IPS-11a (cell line): ENCODE results near the gene DFFA.

Experiments used
- H3K4me3 ChIP-seq: one replicate; pipeline ENCODE4 v1.5.1; 2013; ENCODE audit warnings: low read depth, low read length, control low read depth

DFFA gene

GRCh38 chr1:10472220-10473144 is at the start of gene DFFA:
Gene DFFA (minus strand): TSS chr1:10472529. CDS start chr1:10472458, 71 bp downstream.
- H3K4me3 ChIP-seq, result peak within 1 kb of the TSS; percentile 51

GRCh38 chr1:10521537-10522157 is 49.3 kb upstream of the DFFA start:
- no peak overlapping the region for H3K4me3 ChIP-seq

GRCh38 chr1:10520952-10521351 is 48.6 kb upstream of the DFFA start:
- H3K4me3 ChIP-seq, result no peak overlapping the region

- H3K4me3 ChIP-seq, result no peak overlapping the region
Observed at GRCh38 chr1:10520497-10520896, 48.2 kb upstream of the DFFA start.

GRCh38 chr1:10519016-10519417 is 46.7 kb upstream of the DFFA start:
- H3K4me3 ChIP-seq, result no peak overlapping the region

- no peak overlapping the region for H3K4me3 ChIP-seq
Observed at GRCh38 chr1:10517677-10517982, 45.3 kb upstream of the DFFA start.

GRCh38 chr1:10516925-10517676 is 44.8 kb upstream of the DFFA start:
- H3K4me3 ChIP-seq, result no peak overlapping the region

GRCh38 chr1:10515976-10516750 is 43.8 kb upstream of the DFFA start:
- H3K4me3 ChIP-seq, result no peak overlapping the region

GRCh38 chr1:10515301-10515975 is 43.1 kb upstream of the DFFA start:
- no peak overlapping the region for H3K4me3 ChIP-seq

- H3K4me3 ChIP-seq, result no peak overlapping the region
Observed at GRCh38 chr1:10514490-10515235, 42.3 kb upstream of the DFFA start.

GRCh38 chr1:10513199-10513598 is 40.9 kb upstream of the DFFA start:
- H3K4me3 ChIP-seq, result no peak overlapping the region

GRCh38 chr1:10511494-10511885 is 39.2 kb upstream of the DFFA start:
- no peak overlapping the region for H3K4me3 ChIP-seq

GRCh38 chr1:10510520-10511493 is 38.5 kb upstream of the DFFA start:
- H3K4me3 ChIP-seq, result no peak overlapping the region

- H3K4me3 ChIP-seq, result no peak overlapping the region
Observed at GRCh38 chr1:10509809-10510509, 37.6 kb upstream of the DFFA start.

- H3K4me3 ChIP-seq, result no peak overlapping the region
Observed at GRCh38 chr1:10508511-10508951, 36.2 kb upstream of the DFFA start.

GRCh38 chr1:10507111-10507879 is 35.0 kb upstream of the DFFA start:
- H3K4me3 ChIP-seq, result no peak overlapping the region

- no peak overlapping the region for H3K4me3 ChIP-seq
Observed at GRCh38 chr1:10506677-10507047, 34.3 kb upstream of the DFFA start.
